Heart left ventricle (tissue), 16 donors: ENCODE data around the gene WASL. TPM values are rescaled to one million over a fixed set of nuclear protein-coding genes. Genes with fewer than 3 reads are reported as not detected.
A peak's percentile ranks its signal among the peaks of the same experiment; 100 is the strongest.

ENCODE experiments used
- ATAC-seq, 4 donors: fragments of 200-7000 bp; cut with Tn5 transposase; one replicate each; pipeline ENCODE4 v1.9.1; 2020 to 2022; ENCODE audit warnings: moderate library complexity in 4 of 4, mild to moderate bottlenecking in 3 of 4, moderate number of reproducible peaks in 1 of 4
- DNase-seq, 5 donors: peaks; one replicate each; pipeline ENCODE4 v3.0.0-alpha.2; 2020
- H3K27ac ChIP-seq, 12 donors: fragments of 200-600 bp; sonication (generic) in 4 of 12; one replicate each; pipeline versions ENCODE4 v1.5.0 to v1.8.0; 2016 to 2022; ENCODE audit warnings: mild to moderate bottlenecking in 2 of 12
- H3K27me3 ChIP-seq, 9 donors: fragments of 200-600 bp; sonication (generic) in 2 of 9; one replicate each; pipeline versions ENCODE4 v1.5.1 to v1.8.0; 2016 to 2022; ENCODE audit warnings: mild to moderate bottlenecking in 3 of 9
- H3K36me3 ChIP-seq, 9 donors: fragments of 200-600 bp; sonication (generic) in 2 of 9; one replicate each; pipeline versions ENCODE4 v1.5.0 to v1.8.0; 2018 to 2022; ENCODE audit warnings: mild to moderate bottlenecking in 2 of 9
- H3K4me1 ChIP-seq, 12 donors: fragments of 200-600 bp; sonication (generic) in 4 of 12; one replicate each; pipeline versions ENCODE4 v1.5.0 to v1.8.0; 2016 to 2022; ENCODE audit warnings: mild to moderate bottlenecking in 3 of 12
- H3K4me3 ChIP-seq, 12 donors: fragments of 200-600 bp; sonication (generic) in 4 of 12; one replicate each; pipeline versions ENCODE4 v1.5.0 to v1.8.0; 2017 to 2022; ENCODE audit warnings: mild to moderate bottlenecking in 9 of 12, moderate library complexity in 4 of 12
- H3K9me3 ChIP-seq, 12 donors: fragments of 200-600 bp; sonication (generic) in 4 of 12; one replicate each; pipeline versions ENCODE4 v1.5.0 to v1.8.0; 2016 to 2022; ENCODE audit warnings: mild to moderate bottlenecking in 1 of 12
- POLR2A ChIP-seq, 2 donors: fragments of 450-650 bp; IDR thresholded peaks; one replicate each; pipeline ENCODE4 v1.6.1; 2017; ENCODE audit warnings: antibody characterized with exemption in 2 of 2, mild to moderate bottlenecking in 2 of 2, moderate library complexity in 2 of 2
- WGBS, 4 donors: extraction: QIAGEN DNeasy Blood & Tissue Kit in 2 of 4; methylation state at CpG; one replicate each; pipeline versions ENCODE4 v1.1.5 to v1.1.7; 2013 to 2018; 5-methylcytosine and 5-hydroxymethylcytosine counted together
- intact Hi-C, 10 donors: fragments of 100-400 bp; cut with DNase I; formaldehyde crosslinking; loops; one replicate each; pipeline versions ENCODE4 v1.11.1 to v1.14.2; 2022
- polyA plus RNA-seq, 2 donors: library from polyadenylated mRNA; stranded (reverse); fragments of 200-250 nt; gene quantifications; one replicate each; pipeline ENCODE4 v1.2.3, GENCODE V29; 2013
- total RNA-seq, 9 donors: library from RNA; depleted of rRNA in 2 of 9; stranded (reverse); fragments of >200 nt in 2 of 9; fragmentation: NEBNext Ultra II Directional in 3 of 9; extraction: Animal tissue kit (Norgen Biotek cat#: 25700) in 3 of 9; gene quantifications; one replicate each; pipeline versions ENCODE4 v1.1.0 to v1.2.4, GENCODE V29; 2016 to 2023
- TF ChIP-seq, protein P1 (sequence below), 12 donors: fragments of 200-600 bp; sonication (generic) in 4 of 12; IDR thresholded peaks; one replicate each; pipeline versions ENCODE4 v1.5.0 to v1.8.0; 2018 to 2022; ENCODE audit warnings: antibody characterized with exemption in 12 of 12, mild to moderate bottlenecking in 5 of 12
- donor health status: ischemic (EF 13 %, LVEDD 7.1; RV severe dilation, severe dysfunction).
- donor health status: healthy with polysubstance abuse.
- donor health status: DM: no; HTN: yes; CAD: no.
- donor health status: DM: no; HTN: no; CAD: no.
- donor health status: ischemic (EF 25% LVEDD 6.9; RV normal size, moderate dysfunction).
- donor health status: ischemic (EF 25% LVEDD 5.7; RV mildly dilated, moderate dysfunction).
- donor health status: healthy.
- donor health status: DM: yes; HTN: yes; CAD: no.
- donor health status: ischemic (EF 35%, LVEDD 5.7; RV mildly dilated, moderate dysfunction).
- donor health status: nonischemic (EF 11% LVEDD 7.7; RV severe dilation, severe dysfunction).
- donor health status: DM: yes; HTN: yes; CAD: no.
- donor health status: PGD.
- donor health status: ischemic (EF 29% LVEDD 5.4; RV normal size, mild dysfunction).
- donor health status: nonischemic (EF 23%, LVEDD 6.1; RV moderate dilation, normal function).

Gene WASL
- total and polyA plus RNA-seq, 11 donors: 11.2 to 30.3 (median 23.3) TPM

DNA sequence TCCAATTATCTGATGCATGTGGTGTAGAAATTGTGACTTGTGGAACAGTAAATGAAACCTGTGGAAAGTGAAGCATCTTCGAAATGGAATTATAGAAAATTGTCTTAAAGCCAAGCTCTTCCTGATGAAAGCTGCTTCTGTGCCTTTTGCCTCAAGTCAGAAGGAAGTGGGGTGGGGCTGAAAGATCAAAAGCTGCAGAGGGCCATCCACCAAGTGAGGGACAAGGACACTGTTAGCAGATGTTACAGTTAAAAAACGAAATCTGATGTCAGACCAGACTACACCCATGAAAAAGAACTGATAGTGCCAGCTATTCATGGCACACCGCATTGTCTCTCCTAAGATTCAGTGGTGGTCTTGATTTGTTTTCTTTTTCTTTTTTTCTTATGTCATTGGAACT lies 23.8 kb upstream of the WASL start:
- H3K27me3 ChIP-seq: no peaks in the 10 kb centered on the region
- H3K4me3 ChIP-seq: no peak overlapping the region
- H3K4me1 ChIP-seq: peaks cover 0 to 6% (median 0%) of the 10 kb centered on the region in 12 donors
- intact Hi-C loops: no loop called here
- H3K36me3 ChIP-seq: no peaks in the 10 kb centered on the region
- DNase-seq (no peak), ATAC-seq (no peak)
- H3K27ac ChIP-seq: no peak overlapping the region
- no peaks in the 10 kb centered on the region for H3K9me3 ChIP-seq
- 71 to 76% (median 72%) methylated on average over 3 of the region's 3 CpGs for WGBS, 4 donors
- TF ChIP-seq, protein P1, sequence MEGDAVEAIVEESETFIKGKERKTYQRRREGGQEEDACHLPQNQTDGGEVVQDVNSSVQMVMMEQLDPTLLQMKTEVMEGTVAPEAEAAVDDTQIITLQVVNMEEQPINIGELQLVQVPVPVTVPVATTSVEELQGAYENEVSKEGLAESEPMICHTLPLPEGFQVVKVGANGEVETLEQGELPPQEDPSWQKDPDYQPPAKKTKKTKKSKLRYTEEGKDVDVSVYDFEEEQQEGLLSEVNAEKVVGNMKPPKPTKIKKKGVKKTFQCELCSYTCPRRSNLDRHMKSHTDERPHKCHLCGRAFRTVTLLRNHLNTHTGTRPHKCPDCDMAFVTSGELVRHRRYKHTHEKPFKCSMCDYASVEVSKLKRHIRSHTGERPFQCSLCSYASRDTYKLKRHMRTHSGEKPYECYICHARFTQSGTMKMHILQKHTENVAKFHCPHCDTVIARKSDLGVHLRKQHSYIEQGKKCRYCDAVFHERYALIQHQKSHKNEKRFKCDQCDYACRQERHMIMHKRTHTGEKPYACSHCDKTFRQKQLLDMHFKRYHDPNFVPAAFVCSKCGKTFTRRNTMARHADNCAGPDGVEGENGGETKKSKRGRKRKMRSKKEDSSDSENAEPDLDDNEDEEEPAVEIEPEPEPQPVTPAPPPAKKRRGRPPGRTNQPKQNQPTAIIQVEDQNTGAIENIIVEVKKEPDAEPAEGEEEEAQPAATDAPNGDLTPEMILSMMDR (IDR thresholded peaks at IDR 0.05): no peak
- TF ChIP-seq POLR2A (IDR thresholded peaks at IDR 0.05): no peak

DNA sequence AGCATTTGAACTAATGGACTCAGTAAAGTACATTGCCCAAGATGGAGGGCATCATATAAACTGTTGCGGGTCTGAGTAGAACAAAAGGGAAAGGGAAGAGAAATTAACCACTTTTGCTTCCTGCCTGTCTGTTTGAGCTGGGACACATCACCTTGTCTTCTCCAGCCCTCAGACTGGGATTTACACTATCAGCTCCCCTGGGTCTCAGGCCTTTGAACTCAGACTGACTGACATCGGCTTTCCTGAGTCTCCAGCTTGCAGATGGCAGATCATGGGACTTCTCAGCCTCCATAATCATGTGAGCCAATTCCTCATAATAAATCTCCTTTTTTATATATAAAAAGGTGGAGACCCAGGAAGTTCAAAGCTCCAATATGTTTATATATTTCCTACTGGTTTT lies 23.0 kb upstream of the WASL start:
- Histone ChIP-seq H3K36me3 (no peaks in the 10 kb centered on the region), H3K4me3 (no peak overlapping the region), H3K4me1 (peaks cover 0 to 6% (median 0%) of the 10 kb centered on the region in 12 donors), H3K27me3 (no peaks in the 10 kb centered on the region), H3K27ac (no peak overlapping the region), H3K9me3 (no peaks in the 10 kb centered on the region)
- WGBS, 4 donors: 59 to 74% (median 61%) methylated on average over 2 of the region's 2 CpGs
- no peak for TF ChIP-seq POLR2A (IDR thresholded peaks at IDR 0.05)
- TF ChIP-seq, protein P1 (IDR thresholded peaks at IDR 0.05): no peak
- DNase-seq (no peak), ATAC-seq (no peak)
- intact Hi-C loops: no loop called here

DNA sequence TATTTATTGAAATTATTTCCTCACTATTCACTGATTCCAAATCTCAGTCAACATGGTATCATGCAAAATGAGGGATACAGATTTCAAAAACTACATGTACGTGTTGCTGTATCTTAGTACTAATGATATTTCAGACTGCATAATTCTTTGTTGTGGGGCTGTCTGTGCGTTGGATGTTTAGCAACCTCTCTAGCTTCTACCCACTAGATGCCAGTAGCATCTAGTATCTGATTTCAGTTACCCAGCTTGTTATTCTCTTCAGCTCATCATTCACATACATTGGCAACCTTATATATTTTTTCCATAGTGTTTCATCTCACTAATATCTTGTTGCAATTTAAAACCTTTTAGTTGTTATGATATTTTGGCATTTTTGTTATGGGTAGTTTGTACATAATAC lies 22.5 kb upstream of the WASL start:
- Histone ChIP-seq H3K27ac (no peak overlapping the region), H3K4me3 (no peak overlapping the region), H3K9me3 (no peaks in the 10 kb centered on the region), H3K27me3 (no peaks in the 10 kb centered on the region), H3K4me1 (peaks cover 0 to 6% (median 0%) of the 10 kb centered on the region in 12 donors), H3K36me3 (no peaks in the 10 kb centered on the region)
- ATAC-seq (no peak), DNase-seq (no peak)
- intact Hi-C loops: no loop called here
- TF ChIP-seq POLR2A (IDR thresholded peaks at IDR 0.05): no peak
- TF ChIP-seq, protein P1 (IDR thresholded peaks at IDR 0.05): no peak
- 68 to 79% (median 74%) methylated on average over 2 of the region's 2 CpGs for WGBS, 4 donors

DNA sequence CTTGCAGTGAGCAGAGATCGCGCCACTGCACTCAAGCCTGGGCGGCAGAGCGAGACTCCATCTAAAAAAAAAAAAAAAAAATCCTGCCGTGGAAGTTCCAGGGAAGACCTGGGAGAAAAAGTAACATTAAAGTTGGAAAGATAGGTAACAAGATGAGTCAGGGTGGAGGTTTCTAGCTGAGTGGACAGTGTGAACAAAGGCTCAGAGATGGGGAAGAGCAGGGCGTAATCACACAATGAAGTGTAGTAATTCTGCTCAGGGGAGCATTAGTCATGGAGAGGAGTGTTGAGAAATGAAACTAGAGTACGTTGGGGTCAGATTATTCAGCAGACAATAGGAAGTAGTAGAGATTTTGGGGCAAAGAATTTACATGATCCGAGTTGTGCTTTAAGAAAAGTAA lies 21.6 kb upstream of the WASL start:
- DNase-seq (no peak), ATAC-seq (peak in 1 of 4 donors; percentile 54)
- H3K27me3 ChIP-seq: no peaks in the 10 kb centered on the region
- H3K4me1 ChIP-seq: peaks cover 0 to 6% (median 0%) of the 10 kb centered on the region in 12 donors
- TF ChIP-seq, protein P1 (IDR thresholded peaks at IDR 0.05): no peak
- no peak for TF ChIP-seq POLR2A (IDR thresholded peaks at IDR 0.05)
- intact Hi-C loops: no loop called here
- WGBS, 4 donors: 87 to 89% (median 88%) methylated on average over 8 of the region's 8 CpGs
- no peaks in the 10 kb centered on the region for H3K36me3 ChIP-seq
- no peak overlapping the region for H3K4me3 ChIP-seq
- no peak overlapping the region for H3K27ac ChIP-seq
- H3K9me3 ChIP-seq: no peaks in the 10 kb centered on the region
